Pancreas (tissue), 10 donors: Measurements from ENCODE around the gene SURF4. TPM values are rescaled to one million over a fixed set of nuclear protein-coding genes. Genes with fewer than 3 reads are reported as not detected.
A peak's percentile ranks its signal among the peaks of the same experiment; 100 is the strongest.
"Not testable (repeated sequence)": the region's sequence is repeated elsewhere in the genome, so short reads cannot be mapped to it uniquely, and the experiment has no call there.

Experiments
- ATAC-seq, 4 donors: fragments of 200-7000 bp; cut with Tn5 transposase; one replicate each; pipeline versions ENCODE4 v1.8.0 to v1.9.1; 2020; ENCODE audit warnings: mild to moderate bottlenecking in 4 of 4, moderate library complexity in 4 of 4
- DNase-seq, 6 donors: peaks; one replicate each; pipeline ENCODE4 v3.0.0-alpha.2; 2020
- FAIRE-seq: peaks from 2 replicates; lab custom pipeline; 2012; peaks lifted over from hg19 to GRCh38; lab: Jason Lieb, UNC
- H3K27ac ChIP-seq, 4 donors: fragments of 200-600 bp; sonication (generic); 1 replicate in 3 of 4; 2 replicates in 1 of 4; pipeline versions ENCODE4 v1.5.0 to v1.8.0; 2020
- H3K27me3 ChIP-seq, 4 donors: fragments of 200-600 bp; one replicate each; pipeline ENCODE4 v1.8.0; 2021
- H3K36me3 ChIP-seq, 3 donors: fragments of 200-600 bp; sonication (generic) in 1 of 3; one replicate each; pipeline versions ENCODE4 v1.5.0 to v1.8.0; 2020 to 2021
- H3K4me1 ChIP-seq, 3 donors: fragments of 200-600 bp; one replicate each; pipeline ENCODE4 v1.8.0; 2021
- H3K4me3 ChIP-seq, 4 donors: fragments of 200-600 bp; sonication (generic) in 2 of 4; one replicate each; pipeline versions ENCODE4 v1.5.0 to v1.8.0; 2020 to 2021
- H3K9me3 ChIP-seq, 4 donors: fragments of 200-600 bp; one replicate each; pipeline ENCODE4 v1.8.0; 2021
- CTCF ChIP-seq, 4 donors: fragments of 200-600 bp; sonication (generic) in 3 of 4; IDR thresholded peaks; one replicate each; pipeline versions ENCODE4 v1.5.0 to v1.8.0; 2021; ENCODE audit warnings: antibody characterized with exemption in 4 of 4
- WGBS, 2 donors: extraction: QIAGEN DNeasy Blood & Tissue Kit; methylation state at CpG; one replicate each; pipeline ENCODE4 v1.1.7; 2013; 5-methylcytosine and 5-hydroxymethylcytosine counted together
- intact Hi-C, 3 donors: fragments of 100-400 bp; cut with DNase I; formaldehyde crosslinking; loops; one replicate each; pipeline versions ENCODE4 v1.11.1 to v1.14.2; 2022
- polyA plus RNA-seq, 2 donors: library from polyadenylated mRNA; stranded (reverse); fragments of 200-250 nt; gene quantifications; one replicate each; pipeline ENCODE4 v1.2.3, GENCODE V29; 2013
- total RNA-seq, 6 donors: library from RNA; stranded (reverse); fragmentation: NEBNext Ultra II Directional in 4 of 6; extraction: Animal tissue kit (Norgen Biotek cat#: 25700) in 4 of 6; gene quantifications; one replicate each; pipeline versions ENCODE4 v1.2.1 to v1.2.4, GENCODE V29; 2021 to 2023
- donor health status: healthy with polysubstance abuse.
- donor health status: DM: no; HTN: no; CAD: no; lungs with moderate emphysema.
- donor health status: DM: no; HTN: no; CAD: no.
- donor health status: control.
- donor health status: control.
- donor health status: Bipolar disorder and iron deficiency.
- donor health status: DM: yes; HTN: yes; CAD: no.
- donor health status: DM: no; HTN: no; CAD: no.
- donor health status: DM: no; HTN: no; CAD: no.
- donor health status: DM: yes; HTN: yes; CAD: no.

Gene SURF4
- total and polyA plus RNA-seq, 8 donors, result 63.1 to 132 (median 116) TPM

GRCh38 chr9:133335924-133336811 is 39.7 kb downstream of the SURF4 start, which contains the start of gene SURF6:
Gene SURF6, minus strand, starts transcription at chr9:133336188. Its CDS starts 56 bp downstream, at chr9:133336132.
- no peak for TF ChIP-seq CTCF (IDR thresholded peaks at IDR 0.05)
- ATAC-seq (peak; percentile 97 to 99 (median 97)), FAIRE-seq (no peak), DNase-seq (peak; percentile 86 to 97 (median 90))
- H3K27me3 ChIP-seq, result no peaks in the 10 kb centered on the region
- H3K4me3 ChIP-seq, result peak within 1 kb of the TSS; percentile 63 to 85 (median 81)
- H3K36me3 ChIP-seq, result peaks cover 0 to 36% (median 12%) of the 10 kb centered on the region in 3 donors
- intact Hi-C loops, result loop anchor here in 1 of 3 donors (10.0 kb wide), 1 partner anchor 151 kb away; no protein-coding TSS in a partner anchor
- no peaks in the 10 kb centered on the region for H3K9me3 ChIP-seq
- peaks cover 7 to 8% (median 8%) of the 10 kb centered on the region in 3 donors for H3K4me1 ChIP-seq
- WGBS, 2 donors, result 3 to 4% methylated on average over 69 to 70 of the region's 70 CpGs
- peak within 1 kb of the TSS; percentile 42 to 60 (median 52) for H3K27ac ChIP-seq

GRCh38 chr9:133334888-133335287 is 41.0 kb downstream of the SURF4 start:
- ATAC-seq, H3K27me3 ChIP-seq, H3K9me3 ChIP-seq, H3K27ac ChIP-seq, H3K4me1 ChIP-seq, FAIRE-seq: not testable (repeated sequence)
- intact Hi-C loops, result loop anchor here in 2 of 3 donors (5.0 to 10.0 kb wide), 2 partner anchors 148 to 150 kb away; no protein-coding TSS in a partner anchor
- 62 to 67% methylated on average over 11 of the region's 11 CpGs for WGBS, 2 donors
- Histone ChIP-seq H3K36me3 (peaks cover 0 to 33% (median 12%) of the 10 kb centered on the region in 3 donors), H3K4me3 (peak overlapping the region; percentile 63 to 85 (median 81))
- DNase-seq, result peak in 4 of 6 donors; percentile 4 to 19 (median 9)

- DNase-seq (peak in 2 of 6 donors; percentile 22 to 34), FAIRE-seq (no peak), ATAC-seq (no peak)
- Histone ChIP-seq H3K4me1 (peaks cover 7 to 8% (median 8%) of the 10 kb centered on the region in 3 donors), H3K36me3 (peaks cover 0 to 33% (median 12%) of the 10 kb centered on the region in 3 donors), H3K27ac (no peak overlapping the region), H3K4me3 (no peak overlapping the region), H3K27me3 (no peaks in the 10 kb centered on the region), H3K9me3 (no peaks in the 10 kb centered on the region)
- intact Hi-C loops, result loop anchor here in 2 of 3 donors (5.0 to 10.0 kb wide), 2 partner anchors 147 to 149 kb away; no protein-coding TSS in a partner anchor
- 87 to 91% methylated on average over 6 of the region's 6 CpGs for WGBS, 2 donors
- no peak for TF ChIP-seq CTCF (IDR thresholded peaks at IDR 0.05)
Measured at GRCh38 chr9:133334161-133334560, 41.7 kb downstream of the SURF4 start.

GRCh38 chr9:133333566-133333965 is 42.3 kb downstream of the SURF4 start:
- WGBS, 2 donors, result 91 to 93% methylated on average over 10 of the region's 10 CpGs
- FAIRE-seq (no peak), ATAC-seq (no peak), DNase-seq (peak in 3 of 6 donors; percentile 15 to 54 (median 52))
- H3K4me1 ChIP-seq, result peaks cover 7 to 8% (median 8%) of the 10 kb centered on the region in 3 donors
- H3K4me3 ChIP-seq, result no peak overlapping the region
- H3K27me3 ChIP-seq, result no peaks in the 10 kb centered on the region
- no peaks in the 10 kb centered on the region for H3K9me3 ChIP-seq
- H3K27ac ChIP-seq, result no peak overlapping the region
- TF ChIP-seq CTCF (IDR thresholded peaks at IDR 0.05), result no peak
- intact Hi-C loops, result loop anchor here in 2 of 3 donors (5.0 to 10.0 kb wide), 2 partner anchors 146 to 149 kb away; no protein-coding TSS in a partner anchor
- H3K36me3 ChIP-seq, result peaks cover 0 to 33% (median 12%) of the 10 kb centered on the region in 3 donors

- H3K4me3 ChIP-seq, result no peak overlapping the region
- H3K27me3 ChIP-seq, result no peaks in the 10 kb centered on the region
- DNase-seq (peak in 1 of 6 donors; percentile 26), FAIRE-seq (no peak), ATAC-seq (no peak)
- WGBS, 2 donors, result 90 to 92% methylated on average over 11 of the region's 11 CpGs
- no peaks in the 10 kb centered on the region for H3K9me3 ChIP-seq
- peaks cover 7 to 8% (median 8%) of the 10 kb centered on the region in 3 donors for H3K4me1 ChIP-seq
- peaks cover 0 to 33% (median 12%) of the 10 kb centered on the region in 3 donors for H3K36me3 ChIP-seq
- no peak overlapping the region for H3K27ac ChIP-seq
- TF ChIP-seq CTCF (IDR thresholded peaks at IDR 0.05), result no peak
- intact Hi-C loops, result loop anchor here in 2 of 3 donors (5.0 to 10.0 kb wide), 2 partner anchors 146 to 148 kb away; no protein-coding TSS in a partner anchor
Measured at GRCh38 chr9:133333011-133333410, 42.8 kb downstream of the SURF4 start.
